GM21825 (cell line): ENCODE results near the gene ADAM17.
"Not testable (repeated sequence)": the region's sequence is repeated elsewhere in the genome, so short reads cannot be mapped to it uniquely, and the experiment has no call there.

ENCODE experiments used
- ATAC-seq: cut with Tn5 transposase; IDR thresholded peaks from one replicate; pipeline ENCODE4 v1.9.1; 2021; ENCODE audit warnings: mild to moderate bottlenecking, moderate library complexity; ENCODE audit not compliant: unreplicated experiment

The ADAM17 gene

DNA sequence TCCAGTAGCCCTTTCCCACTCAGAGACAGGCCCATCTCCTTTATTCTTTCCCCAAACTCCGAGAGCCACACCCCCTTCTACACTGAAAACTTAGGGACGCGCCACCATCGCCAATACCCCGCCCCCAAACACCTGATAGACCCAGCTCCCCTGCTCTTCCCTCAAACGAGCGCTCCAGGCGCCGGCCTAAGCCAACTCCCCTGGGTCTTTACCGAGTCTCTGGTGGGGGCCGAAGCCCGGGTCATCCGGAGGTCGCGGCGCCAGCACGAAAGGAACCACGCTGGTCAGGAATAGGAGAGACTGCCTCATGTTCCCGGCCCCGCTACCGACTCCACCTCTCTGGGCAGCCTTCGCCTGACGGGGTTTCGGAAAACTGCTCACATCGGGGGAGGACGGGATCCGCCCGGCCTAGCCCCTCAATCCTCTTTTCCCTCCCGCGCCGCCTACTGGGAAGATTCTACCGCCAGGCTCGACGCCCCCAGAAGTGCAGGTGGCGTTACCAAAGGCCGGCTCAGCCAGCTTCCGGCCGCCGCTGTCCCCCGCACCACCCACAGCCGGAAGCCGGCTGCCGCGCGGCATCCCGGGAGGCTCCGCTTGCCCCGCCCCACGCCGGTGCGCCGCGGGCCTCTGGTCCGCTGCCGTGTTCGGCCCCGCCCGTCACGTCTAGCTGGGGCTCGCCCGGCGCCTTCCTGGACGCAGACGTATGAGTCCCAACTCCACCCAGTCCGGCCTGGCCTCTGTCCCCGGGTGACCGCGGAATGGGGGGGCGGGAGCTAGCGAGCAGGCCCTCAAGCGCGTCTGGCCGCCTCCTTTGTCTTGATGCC, at the start of gene ADAM17:
Gene ADAM17, minus strand, starts transcription at position 534 of the 824 bp plus-strand sequence. Its CDS starts 225 bp downstream, at position 309.
- ATAC-seq, result peak; percentile 89

- no peak for ATAC-seq
Measured at GRCh38 chr2:9602412-9602811, 46.8 kb upstream of the ADAM17 start.

DNA sequence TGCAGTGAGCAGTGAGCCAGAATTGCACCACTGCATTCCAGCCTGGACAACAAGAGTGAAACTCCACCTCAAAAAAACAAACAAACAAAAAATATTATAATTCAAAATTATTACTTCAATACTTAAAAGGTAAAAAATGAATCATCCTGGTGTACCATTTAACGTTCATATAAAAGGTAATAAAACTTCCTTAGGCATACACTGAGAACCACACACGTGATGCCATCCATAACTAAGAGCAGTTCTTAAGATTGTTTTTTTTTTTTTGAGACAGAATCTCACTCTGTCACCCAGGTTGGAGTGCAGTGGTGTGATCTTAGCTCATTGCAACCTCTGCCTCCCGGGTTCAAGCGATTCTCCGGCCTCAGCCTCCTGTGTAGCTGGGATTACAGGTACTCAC, 45.8 kb upstream of the ADAM17 start:
- ATAC-seq, result no peak

DNA sequence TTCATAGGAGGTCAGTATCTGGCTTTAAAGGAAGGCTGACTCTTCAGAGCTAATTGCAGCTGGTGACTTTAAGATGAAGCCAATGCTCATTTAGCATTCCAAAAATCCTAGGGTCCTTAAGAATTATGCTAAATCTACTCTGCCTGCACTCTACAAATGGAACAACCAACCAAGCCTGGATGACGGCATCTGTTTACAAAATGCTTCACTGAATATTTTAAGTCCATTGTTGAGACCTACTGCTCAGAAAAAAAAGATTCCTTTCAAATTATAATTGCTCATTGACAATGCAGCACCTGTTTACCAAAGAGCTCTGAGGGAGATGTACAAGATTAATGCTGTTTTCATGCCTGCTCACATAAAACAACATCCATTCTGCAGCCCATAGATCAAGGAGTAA, 43.8 kb upstream of the ADAM17 start:
- no peak for ATAC-seq

DNA sequence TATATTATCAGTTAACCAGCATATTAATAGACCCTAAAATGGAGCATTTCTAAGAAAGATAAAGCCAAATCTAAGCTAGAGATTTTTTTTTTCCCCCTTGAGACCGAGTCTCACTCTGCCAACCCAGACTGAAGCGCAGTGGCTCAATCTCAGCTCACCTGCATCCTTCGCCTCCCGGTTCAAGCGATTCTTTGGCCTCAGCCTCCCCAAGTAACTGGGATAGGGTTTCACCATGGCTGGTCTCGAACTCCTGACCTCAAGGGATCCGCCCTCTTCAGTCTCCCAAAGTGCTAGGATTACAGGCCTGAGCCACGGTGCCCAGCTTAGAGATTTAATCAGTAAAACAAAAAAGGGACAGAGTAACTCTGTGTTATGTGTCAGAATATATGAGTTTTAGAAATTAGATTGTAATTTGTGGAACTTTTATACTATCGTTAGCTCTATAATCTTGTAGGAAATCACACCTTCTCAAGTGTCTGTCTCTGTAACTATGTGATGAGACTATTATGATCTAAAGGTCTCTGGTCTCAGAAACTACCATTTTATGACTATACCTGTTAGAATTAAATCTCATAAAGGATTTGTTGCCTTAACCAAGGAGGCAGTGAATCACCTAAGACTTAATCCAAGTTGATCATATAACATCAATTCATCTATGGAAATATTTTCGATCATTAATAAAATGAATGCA, 41.1 kb upstream of the ADAM17 start:
- ATAC-seq, result no peak

GRCh38 chr2:9595746-9596145, 40.1 kb upstream of the ADAM17 start:
- no peak for ATAC-seq

DNA sequence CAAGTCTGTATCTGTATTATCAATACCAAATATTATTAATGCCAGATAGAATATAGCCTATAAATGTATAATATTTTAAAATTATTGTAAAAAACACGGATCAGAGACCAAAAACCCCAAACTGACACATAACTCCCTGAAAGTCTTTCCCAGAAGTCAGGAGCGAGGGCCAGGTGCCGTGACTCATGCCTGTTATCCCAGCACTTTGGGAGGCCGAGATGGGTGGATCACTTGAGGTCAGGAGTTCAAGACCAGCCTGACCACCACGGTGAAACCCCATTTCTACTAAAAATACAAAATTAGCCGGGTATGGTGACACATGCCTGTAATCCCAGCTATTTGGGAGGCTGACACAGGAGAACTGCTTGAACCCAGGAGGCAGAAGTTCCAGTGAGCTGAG, 39.6 kb upstream of the ADAM17 start:
- not testable (repeated sequence) for ATAC-seq

DNA sequence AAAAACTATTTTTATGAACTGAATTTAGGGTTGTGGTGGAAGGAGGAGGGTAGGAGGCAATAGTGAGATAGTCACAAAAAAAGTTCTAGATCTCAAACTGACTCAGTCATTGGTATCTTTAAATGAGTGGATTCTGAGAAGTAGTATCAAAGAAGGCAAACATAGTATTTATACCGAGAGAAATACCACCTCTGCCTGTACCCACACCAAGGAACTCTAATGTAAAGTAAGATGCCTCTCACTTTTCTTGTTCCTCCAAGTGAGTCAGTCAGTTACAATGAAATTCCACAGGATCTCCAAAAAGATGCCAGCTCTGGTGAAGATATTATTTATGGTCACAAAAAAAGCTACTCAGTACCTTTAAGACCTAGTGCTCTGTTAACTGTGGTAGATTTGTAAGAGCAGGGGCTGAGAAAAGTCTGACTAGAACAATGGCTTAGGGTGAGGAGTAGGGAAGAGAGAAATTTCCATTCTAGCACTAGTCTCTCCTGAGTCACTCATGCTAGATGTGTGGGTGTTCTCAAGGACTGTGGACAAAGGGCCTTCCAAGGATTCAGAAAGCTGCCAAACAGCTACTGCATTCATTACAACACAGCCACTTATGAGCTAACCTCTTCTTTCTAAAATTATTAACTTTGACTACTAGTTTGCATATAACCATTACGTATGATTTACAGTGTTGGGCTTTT, 38.9 kb upstream of the ADAM17 start:
- ATAC-seq, result no peak

DNA sequence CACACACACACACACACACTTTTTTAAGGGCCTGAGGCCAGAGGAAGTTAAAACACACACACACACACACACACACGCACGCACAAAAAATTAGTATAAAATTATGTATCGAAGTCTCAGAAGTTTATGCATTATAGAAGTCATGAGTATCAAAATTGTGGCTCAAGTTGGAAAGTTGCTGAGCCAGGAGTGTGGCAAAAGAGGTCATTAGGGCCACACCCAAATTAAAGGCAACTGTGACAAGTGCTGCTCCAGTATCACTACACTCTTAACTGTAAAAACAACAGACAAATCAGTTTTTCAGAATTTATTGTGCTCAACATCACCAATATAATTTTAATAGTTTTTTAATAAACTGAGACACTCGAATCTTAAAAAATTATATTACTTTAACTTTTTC, 38.3 kb upstream of the ADAM17 start:
- no peak for ATAC-seq

- no peak for ATAC-seq
Measured at GRCh38 chr2:9592699-9593098, 37.1 kb upstream of the ADAM17 start.

- ATAC-seq, result no peak
Measured at GRCh38 chr2:9590641-9591040, 35.0 kb upstream of the ADAM17 start.

- no peak for ATAC-seq
Measured at GRCh38 chr2:9586465-9586864, 30.8 kb upstream of the ADAM17 start.

- ATAC-seq, result no peak
Measured at GRCh38 chr2:9585486-9585885, 29.9 kb upstream of the ADAM17 start.

DNA sequence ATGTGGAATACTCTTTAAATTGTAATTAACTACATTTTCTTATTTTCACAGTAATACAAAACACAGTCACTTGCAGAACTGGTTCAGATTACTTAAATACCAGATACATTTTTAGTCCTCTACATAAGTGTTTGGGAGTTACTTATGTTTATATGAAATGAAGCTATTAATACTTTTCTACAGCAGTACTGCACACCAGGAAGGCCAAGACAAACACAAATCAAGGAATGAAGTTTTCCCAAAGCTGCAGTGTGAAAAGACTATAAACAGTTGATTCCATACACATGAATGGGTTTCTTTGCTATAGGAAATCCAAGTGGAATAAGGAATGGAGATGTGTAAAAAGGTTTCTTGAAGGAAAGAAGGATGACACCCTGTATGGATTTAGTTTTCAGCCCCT, 29.3 kb upstream of the ADAM17 start:
- ATAC-seq, result not testable (repeated sequence)

DNA sequence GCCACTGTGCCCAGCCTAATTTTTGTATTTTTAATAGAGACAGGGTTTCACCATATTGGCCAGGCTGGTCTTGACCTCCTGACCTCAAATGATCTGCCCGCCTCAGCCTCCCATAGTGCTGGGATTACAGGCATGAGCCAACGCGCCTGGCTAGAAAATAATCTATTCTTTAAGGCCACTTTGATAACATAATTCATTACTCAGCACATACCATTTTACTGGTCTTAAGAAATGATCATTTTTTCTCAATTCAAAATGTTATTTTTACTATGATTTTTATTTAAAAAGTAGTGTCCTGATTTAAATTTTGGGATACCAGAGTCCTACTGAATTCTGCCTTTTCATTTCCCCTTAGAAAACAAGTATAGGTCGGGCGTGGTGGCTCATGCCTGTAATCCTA, 27.0 kb upstream of the ADAM17 start:
- no peak for ATAC-seq

DNA sequence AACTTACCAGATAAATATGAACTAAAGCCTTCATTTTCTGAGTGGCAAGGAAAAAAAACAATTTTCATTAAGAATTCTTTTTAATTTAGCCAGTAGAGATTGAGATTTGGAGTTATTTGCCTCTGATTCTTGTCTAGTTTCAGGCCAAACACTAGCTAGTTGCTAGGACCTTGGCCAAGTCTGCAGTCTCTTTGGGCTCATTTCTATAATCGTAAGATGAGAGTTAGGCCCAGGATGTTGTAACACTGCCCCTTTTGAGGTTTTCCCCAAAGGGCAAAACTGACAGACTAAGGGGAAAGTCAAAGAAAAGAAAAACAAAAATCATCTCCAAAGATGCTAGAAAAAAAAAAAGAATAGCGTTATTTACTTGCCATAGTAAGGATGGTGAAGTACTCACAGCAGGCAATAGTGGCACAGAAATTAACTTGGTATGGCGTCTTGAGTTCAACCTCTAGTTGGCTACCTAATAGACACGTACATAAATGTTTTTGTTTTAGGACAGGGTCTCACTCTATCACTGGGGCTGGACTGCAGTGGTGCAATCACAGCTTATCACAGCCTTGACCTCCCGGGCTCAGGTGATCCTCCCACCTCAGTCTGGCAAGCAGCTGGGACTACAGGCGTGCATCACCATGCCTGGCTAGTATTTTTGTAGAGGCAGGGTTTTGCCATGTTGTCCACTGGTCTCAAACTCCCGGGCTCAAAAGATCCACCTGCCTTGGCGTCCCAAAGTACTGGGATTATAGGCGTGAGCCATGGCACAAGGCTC, 23.0 kb upstream of the ADAM17 start:
- no peak for ATAC-seq

GRCh38 chr2:9574331-9574730, 18.7 kb upstream of the ADAM17 start:
- no peak for ATAC-seq

DNA sequence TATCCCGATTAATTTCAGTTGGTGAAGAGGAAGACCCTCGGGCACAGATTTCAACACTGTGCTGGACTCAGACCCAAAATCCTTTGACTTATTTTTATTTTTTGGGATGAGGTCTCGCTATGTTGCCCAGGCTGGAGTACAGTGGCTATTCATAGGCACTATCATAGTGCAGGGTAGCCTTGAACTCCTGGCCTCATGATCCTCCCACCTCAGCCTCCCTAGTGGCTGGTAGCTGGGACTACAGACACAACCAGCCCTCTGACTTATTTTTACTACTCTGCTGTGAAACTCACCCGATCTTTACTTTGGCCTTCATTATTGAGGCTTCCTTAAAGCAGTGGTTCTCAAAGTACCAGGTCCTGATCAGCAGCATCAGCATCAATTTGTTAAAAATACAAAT, 18.2 kb upstream of the ADAM17 start:
- ATAC-seq, result no peak

GRCh38 chr2:9573013-9573720, 17.5 kb upstream of the ADAM17 start:
- no peak for ATAC-seq
